Glutamatergic neuron (in vitro differentiated cells): ENCODE results near the gene PPP1R9B. TPM values are rescaled to one million over a fixed set of nuclear protein-coding genes. Genes with fewer than 3 reads are reported as not detected.
A peak's percentile ranks its signal among the peaks of the same experiment; 100 is the strongest.

ENCODE experiments used
- DNase-seq: peaks from one replicate; pipeline ENCODE4 v3.0.0; 2022
- H3K27ac Mint-ChIP-seq: one replicate; pipeline ENCODE4 v1.8.0; 2020; ENCODE audit warnings: mild to moderate bottlenecking, mixed read lengths, inconsistent platforms; ENCODE audit not compliant: unreplicated experiment
- H3K27me3 Mint-ChIP-seq: one replicate; pipeline ENCODE4 v1.8.0; 2020; ENCODE audit warnings: mild to moderate bottlenecking, moderate library complexity, mixed read lengths, inconsistent platforms; ENCODE audit not compliant: unreplicated experiment
- H3K36me3 Mint-ChIP-seq: one replicate; pipeline ENCODE4 v1.8.0; 2020; ENCODE audit warnings: mild to moderate bottlenecking, mixed read lengths, inconsistent platforms; ENCODE audit not compliant: unreplicated experiment
- H3K4me1 Mint-ChIP-seq: one replicate; pipeline ENCODE4 v1.8.0; 2020; ENCODE audit warnings: mild to moderate bottlenecking, low read depth, mixed read lengths, inconsistent platforms; ENCODE audit not compliant: unreplicated experiment
- H3K4me3 Mint-ChIP-seq: one replicate; pipeline ENCODE4 v1.8.0; 2020; ENCODE audit warnings: mild to moderate bottlenecking, mixed read lengths, inconsistent platforms; ENCODE audit not compliant: unreplicated experiment
- H3K9me3 Mint-ChIP-seq: one replicate; pipeline ENCODE4 v1.8.0; 2020; ENCODE audit warnings: mild to moderate bottlenecking, moderate library complexity, mixed read lengths, inconsistent platforms; ENCODE audit not compliant: unreplicated experiment
- CTCF ChIP-seq: fragments of 200-600 bp; sonication (generic); IDR thresholded peaks from one replicate; pipeline ENCODE4 v1.5.0; 2021; ENCODE audit not compliant: partially characterized antibody, unreplicated experiment
- total RNA-seq: library from RNA; stranded (reverse); fragmentation: NEBNext Ultra II Directional; extraction: Animal tissue kit (Norgen Biotek cat#: 25700); gene quantifications from one replicate; pipeline ENCODE4 v1.2.1, GENCODE V29; 2021; ENCODE audit not compliant: unreplicated experiment

Gene PPP1R9B
- total RNA-seq, 1 donor from 2014 or later = 74.0 TPM

GRCh38 chr17:50172936-50173334 is 22.5 kb upstream of the PPP1R9B start:
- no peak for TF ChIP-seq CTCF
- H3K27me3 Mint-ChIP-seq = peaks cover 9% of the 10 kb centered on the region
- peak overlapping the region; percentile 5 for H3K27ac Mint-ChIP-seq

GRCh38 chr17:50172130-50172529 is 21.7 kb upstream of the PPP1R9B start:
- peak overlapping the region; percentile 49 for H3K4me3 Mint-ChIP-seq
- no peaks in the 10 kb centered on the region for H3K36me3 Mint-ChIP-seq
- DNase-seq = no peak
- H3K4me1 Mint-ChIP-seq = peaks cover 32% of the 10 kb centered on the region
- no peak for TF ChIP-seq CTCF
- peaks cover 10% of the 10 kb centered on the region for H3K27me3 Mint-ChIP-seq
- H3K27ac Mint-ChIP-seq = peak overlapping the region; percentile 85
- peaks cover 9% of the 10 kb centered on the region for H3K9me3 Mint-ChIP-seq

More at GRCh38 chr17:50172936-50173334, 22.5 kb upstream of the PPP1R9B start:
- no peak for DNase-seq
- peak overlapping the region; percentile 26 for H3K4me3 Mint-ChIP-seq
- H3K9me3 Mint-ChIP-seq = peaks cover 9% of the 10 kb centered on the region
- no peaks in the 10 kb centered on the region for H3K36me3 Mint-ChIP-seq
- H3K4me1 Mint-ChIP-seq = peaks cover 34% of the 10 kb centered on the region

GRCh38 chr17:50171371-50172071 is 21.0 kb upstream of the PPP1R9B start:
- peak overlapping the region; percentile 85 for H3K27ac Mint-ChIP-seq
- peaks cover 7% of the 10 kb centered on the region for H3K9me3 Mint-ChIP-seq
- peak; percentile 5 for DNase-seq
- H3K27me3 Mint-ChIP-seq = peaks cover 12% of the 10 kb centered on the region
- H3K36me3 Mint-ChIP-seq = no peaks in the 10 kb centered on the region
- peaks cover 31% of the 10 kb centered on the region for H3K4me1 Mint-ChIP-seq
- no peak for TF ChIP-seq CTCF
- peak overlapping the region; percentile 49 for H3K4me3 Mint-ChIP-seq

- Mint-ChIP-seq H3K27me3 (peaks cover 12% of the 10 kb centered on the region), H3K4me3 (no peak overlapping the region), H3K36me3 (no peaks in the 10 kb centered on the region), H3K4me1 (peaks cover 31% of the 10 kb centered on the region), H3K27ac (peak overlapping the region; percentile 59), H3K9me3 (peaks cover 7% of the 10 kb centered on the region)
- no peak for TF ChIP-seq CTCF
- DNase-seq = peak; percentile 4
These were observed 20.3 kb upstream of the PPP1R9B start for GRCh38 chr17:50170662-50171370.
